T-cell (primary cell): ENCODE data around the gene SLC22A13. TPM values are rescaled to one million over a fixed set of nuclear protein-coding genes. Genes with fewer than 3 reads are reported as not detected.
"Not testable (repeated sequence)": the region's sequence is repeated elsewhere in the genome, so short reads cannot be mapped to it uniquely, and the experiment has no call there.

Experiments
- ATAC-seq, 4 experiments: fragments of 200-7000 bp in 3 of 4; fragments of 150-1000 bp in 1 of 4; cut with Tn5 transposase; replicated peaks in 1 of 4; 1 replicate in 3 of 4; 2 replicates in 1 of 4; pipeline ENCODE4 v1.10.0; 2021; ENCODE audit warnings: moderate library complexity in 3 of 4, mild to moderate bottlenecking in 2 of 4, moderate number of reproducible peaks in 1 of 4
- CTCF ChIA-PET, 2 donors: fragments of 300-600 bp; sonication (Branson Sonifier 250); formaldehyde crosslinking; loops; one replicate each; lab custom pipeline; 2022; ENCODE audit warnings: antibody characterized with exemption in 2 of 2; lab: Charles Lee
- POLR2A ChIA-PET, 2 donors: fragments of 300-600 bp; sonication (Branson Sonifier 250); formaldehyde crosslinking; loops; one replicate each; lab custom pipeline; 2022; ENCODE audit warnings: antibody characterized with exemption in 2 of 2; lab: Charles Lee
- DNase-seq, 35 experiments: peaks; one replicate each; pipeline versions ENCODE4 v3.0.0 to v3.0.0-alpha.2; 2013 to 2023
- H3K27ac ChIP-seq: one replicate; pipeline ENCODE4 v1.5.1; 2013; ENCODE audit warnings: low read length
- H3K27me3 ChIP-seq, 2 experiments: replicated peaks in 1 of 2; 1 replicate in 1 of 2; 2 replicates in 1 of 2; pipeline versions ENCODE4 v1.6.1 to v1.7.0; 2013; ENCODE audit warnings: low read length in 1 of 2, mixed read lengths in 1 of 2; ENCODE audit not compliant: control insufficient read depth in 2 of 2, insufficient read depth in 2 of 2; ENCODE audit errors: extremely low read depth in 1 of 2
- H3K36me3 ChIP-seq, 2 donors: 1 replicate in 1 of 2; 2 replicates in 1 of 2; pipeline versions ENCODE4 v1.6.1 to v1.7.0; 2013; ENCODE audit warnings: low read length in 1 of 2; ENCODE audit not compliant: control insufficient read depth in 2 of 2, insufficient read depth in 1 of 2; ENCODE audit errors: extremely low read depth in 1 of 2
- H3K4me1 ChIP-seq, 2 experiments: 1 replicate in 1 of 2; 2 replicates in 1 of 2; pipeline versions ENCODE4 v1.6.1 to v1.7.0; 2013; ENCODE audit warnings: low read length in 2 of 2, mixed read lengths in 1 of 2; ENCODE audit not compliant: insufficient read depth in 2 of 2, control insufficient read depth in 1 of 2; ENCODE audit errors: extremely low read depth in 1 of 2
- H3K4me3 ChIP-seq, 2 donors: 1 replicate in 1 of 2; 2 replicates in 1 of 2; pipeline versions ENCODE4 v1.5.1 to v1.7.0; 2013; ENCODE audit warnings: mild to moderate bottlenecking in 2 of 2, low read length in 1 of 2, moderate library complexity in 1 of 2; ENCODE audit not compliant: control insufficient read depth in 1 of 2; ENCODE audit errors: extremely low read depth in 1 of 2
- H3K9me3 ChIP-seq: 2 replicates; pipeline ENCODE4 v1.7.0; 2013
- H3K27ac Mint-ChIP-seq, 2 donors: one replicate each; pipeline ENCODE4 v1.8.0; 2020 to 2021; ENCODE audit warnings: mild to moderate bottlenecking in 2 of 2, mixed read lengths in 2 of 2
- H3K27me3 Mint-ChIP-seq, 2 donors: one replicate each; pipeline ENCODE4 v1.8.0; 2021 to 2022; ENCODE audit warnings: mixed read lengths in 2 of 2
- H3K36me3 Mint-ChIP-seq: one replicate; pipeline ENCODE4 v1.8.0; 2021; ENCODE audit warnings: mixed read lengths
- H3K4me1 Mint-ChIP-seq, 3 donors: one replicate each; pipeline ENCODE4 v1.8.0; 2020 to 2022; ENCODE audit warnings: mixed read lengths in 3 of 3, mild to moderate bottlenecking in 1 of 3
- H3K4me3 Mint-ChIP-seq, 3 donors: one replicate each; pipeline ENCODE4 v1.8.0; 2020 to 2022; ENCODE audit warnings: mild to moderate bottlenecking in 3 of 3, mixed read lengths in 3 of 3, moderate library complexity in 3 of 3
- H3K9me3 Mint-ChIP-seq, 3 donors: one replicate each; pipeline ENCODE4 v1.8.0; 2020 to 2022; ENCODE audit warnings: mixed read lengths in 3 of 3
- WGBS: methylation state at CpG from one replicate; pipeline ENCODE4 v1.1.5; 2013; ENCODE audit warnings: missing lambda C conversion rate; ENCODE audit not compliant: insufficient coverage; 5-methylcytosine and 5-hydroxymethylcytosine counted together
- total RNA-seq, 35 experiments: library from RNA in 6 of 35; stranded (reverse) in 6 of 35; fragments of 120-200 nt in 1 of 35; gene quantifications; one replicate each; pipeline versions ENCODE4 v1.2.1 to v1.2.4 and lab custom pipeline; 2013 to 2026

SLC22A13 gene
- total RNA-seq, 5 donors from 2014 or later (not counting 1 experiment from before 2014, with no cell fraction given) = 0.35 to 0.79 (median 0.68) TPM

DNA sequence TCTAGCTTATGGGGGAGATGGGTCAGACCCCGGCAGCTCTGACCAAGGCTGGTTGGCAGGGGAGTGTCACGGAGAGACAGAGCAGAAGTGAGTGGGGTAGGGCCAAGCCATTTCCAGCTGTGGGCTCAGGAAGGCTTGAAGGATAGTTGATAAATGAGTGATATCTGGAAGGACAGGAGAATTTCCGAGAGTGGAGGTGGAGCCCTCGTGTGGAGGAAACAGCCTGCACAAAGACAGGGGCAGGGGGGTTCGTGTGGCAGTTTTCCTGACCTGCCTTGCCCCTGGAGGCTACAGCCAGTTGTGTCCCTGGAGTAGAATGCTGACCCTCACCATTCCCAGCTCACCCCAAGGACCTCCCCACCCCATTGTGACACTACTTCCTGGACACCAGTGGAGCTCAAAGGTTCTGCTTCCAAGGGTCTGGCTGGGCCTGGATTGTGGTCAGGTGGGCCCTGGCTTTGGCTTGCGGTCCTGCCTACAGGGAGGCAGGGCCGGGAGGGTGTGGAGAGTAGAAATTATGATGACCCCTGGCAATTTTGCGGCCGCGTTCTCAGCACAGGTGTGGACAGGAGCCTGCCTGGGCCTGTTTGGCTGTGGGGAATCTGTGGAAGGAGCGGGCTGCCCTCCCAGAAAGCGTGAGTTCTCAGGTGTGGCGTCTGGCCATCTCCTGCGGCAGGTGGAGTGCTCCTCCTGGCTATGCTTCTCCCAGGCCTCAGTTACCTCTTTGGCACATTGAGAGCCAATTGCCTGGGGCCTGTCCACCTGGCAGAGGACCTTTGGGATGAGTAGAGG lies 16.5 kb downstream of the SLC22A13 start, which contains the start of gene SLC22A14:
Gene SLC22A14, plus strand, starts transcription at position 400 of the 792 bp plus-strand sequence. CDS start 23,733 bp downstream, outside the sequence.
- Mint-ChIP-seq H3K36me3 (peaks cover 15% of the 10 kb centered on the region), H3K27me3 (no peaks in the 10 kb centered on the region), H3K9me3 (no peaks in the 10 kb centered on the region), H3K27ac (no peak within 1 kb of the TSS), H3K4me1 (no peaks in the 10 kb centered on the region), H3K4me3 (no peak within 1 kb of the TSS)
- CTCF ChIA-PET = no interaction called here
- no peak within 1 kb of the TSS for H3K27ac ChIP-seq
- ATAC-seq = no peak
- no peaks in the 10 kb centered on the region for H3K36me3 ChIP-seq
- H3K4me3 ChIP-seq = no peak within 1 kb of the TSS
- POLR2A ChIA-PET = no interaction called here
- H3K4me1 ChIP-seq = no peaks in the 10 kb centered on the region
- no peaks in the 10 kb centered on the region for H3K27me3 ChIP-seq
- H3K9me3 ChIP-seq = no peaks in the 10 kb centered on the region
- WGBS = 98% methylated on average over 9 of the region's 14 CpGs
- no peak for DNase-seq

DNA sequence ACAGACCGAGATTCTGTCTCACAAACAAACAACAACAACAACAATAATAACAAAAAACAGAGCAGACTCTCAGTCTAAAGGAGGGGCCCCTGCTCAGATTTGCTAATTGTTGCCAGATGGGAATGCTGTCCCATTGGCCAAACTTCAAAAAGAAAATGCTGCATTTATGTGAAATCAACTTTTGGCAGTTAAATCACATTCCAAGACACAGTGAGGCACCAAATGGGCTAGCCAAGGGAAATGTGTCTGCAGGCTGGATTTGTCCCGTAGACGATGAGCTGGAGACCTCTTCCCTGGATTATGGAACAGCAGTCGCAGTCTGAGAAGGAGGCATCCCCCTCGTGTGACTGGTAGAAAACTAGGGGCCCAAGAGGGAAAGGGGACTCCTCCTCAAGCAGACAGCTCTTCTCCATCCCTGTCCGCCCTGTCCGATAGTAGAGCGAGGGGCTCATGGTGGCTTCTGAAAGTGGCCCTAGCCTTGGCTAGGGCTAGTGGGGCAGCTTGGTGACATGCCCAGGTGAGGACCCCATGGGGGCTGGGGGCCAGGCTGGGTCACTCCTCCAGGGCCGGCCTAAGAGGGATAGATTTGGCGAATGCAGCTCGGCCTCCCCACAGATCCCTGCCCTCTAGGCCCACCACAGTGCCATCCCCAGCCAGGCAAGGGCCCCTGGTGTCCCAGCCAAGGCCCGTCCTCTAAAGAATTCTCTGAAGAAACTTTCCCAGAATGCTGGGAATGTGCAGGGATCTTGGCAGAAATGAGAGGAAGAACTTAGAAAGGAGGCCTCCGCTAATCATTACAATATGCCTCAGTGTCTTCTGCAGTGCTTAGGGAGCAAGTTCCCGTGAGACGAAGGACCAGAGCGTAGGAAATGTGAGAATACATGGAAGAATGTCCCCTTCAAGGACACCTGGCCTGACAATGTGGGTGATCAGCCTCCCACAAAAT lies 18.5 kb downstream of the SLC22A13 start:
- H3K4me1 Mint-ChIP-seq = no peaks in the 10 kb centered on the region
- POLR2A ChIA-PET = no interaction called here
- 81% methylated on average over 5 of the region's 16 CpGs for WGBS

DNA sequence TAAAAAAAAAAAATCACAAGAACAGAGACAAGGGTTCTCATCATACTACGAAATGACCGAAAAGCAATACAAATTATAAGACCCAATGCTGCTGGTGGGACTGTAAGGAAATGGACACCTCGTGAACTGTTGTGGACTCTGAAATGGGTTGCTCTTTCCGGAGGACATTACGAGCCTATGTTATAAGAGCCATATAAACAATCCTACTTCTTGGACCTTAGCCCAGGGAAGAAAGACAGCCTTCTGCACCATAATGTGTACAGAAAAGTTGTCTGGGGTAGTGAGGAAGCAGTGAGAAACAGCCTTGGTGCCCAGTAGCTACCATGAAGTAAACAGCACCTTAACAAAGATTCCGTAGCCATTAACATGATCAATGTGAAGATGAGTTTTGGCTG lies 19.1 kb downstream of the SLC22A13 start:
- Histone ChIP-seq H3K36me3 (no peaks in the 10 kb centered on the region), H3K27ac (no peak overlapping the region), H3K27me3 (no peaks in the 10 kb centered on the region), H3K4me3 (no peak overlapping the region), H3K9me3 (no peaks in the 10 kb centered on the region), H3K4me1 (no peaks in the 10 kb centered on the region)
- H3K27ac Mint-ChIP-seq = no peak overlapping the region
- peaks cover 4% of the 10 kb centered on the region for H3K36me3 Mint-ChIP-seq
- no peaks in the 10 kb centered on the region for H3K4me1 Mint-ChIP-seq
- DNase-seq (no peak), ATAC-seq (no peak)
- no peak overlapping the region for H3K4me3 Mint-ChIP-seq
- H3K9me3 Mint-ChIP-seq = no peaks in the 10 kb centered on the region
- H3K27me3 Mint-ChIP-seq = peaks cover 0 to 1% of the 10 kb centered on the region in 2 donors
- ChIA-PET POLR2A (no interaction called here), CTCF (no interaction called here)
- 82% methylated on average over 2 of the region's 6 CpGs for WGBS

More for the DNA sequence above, 18.5 kb downstream of the SLC22A13 start:
- peaks cover 5% of the 10 kb centered on the region for H3K36me3 Mint-ChIP-seq
- H3K9me3 ChIP-seq = no peaks in the 10 kb centered on the region
- no peaks in the 10 kb centered on the region for H3K4me1 ChIP-seq
- H3K36me3 ChIP-seq = no peaks in the 10 kb centered on the region
- no peak for ATAC-seq
- CTCF ChIA-PET = no interaction called here
- no peak overlapping the region for H3K4me3 Mint-ChIP-seq
- no peaks in the 10 kb centered on the region for H3K27me3 ChIP-seq
- DNase-seq = no peak
- no peak overlapping the region for H3K27ac Mint-ChIP-seq
- no peaks in the 10 kb centered on the region for H3K9me3 Mint-ChIP-seq
- no peaks in the 10 kb centered on the region for H3K27me3 Mint-ChIP-seq
- H3K4me3 ChIP-seq = no peak overlapping the region
- no peak overlapping the region for H3K27ac ChIP-seq

DNA sequence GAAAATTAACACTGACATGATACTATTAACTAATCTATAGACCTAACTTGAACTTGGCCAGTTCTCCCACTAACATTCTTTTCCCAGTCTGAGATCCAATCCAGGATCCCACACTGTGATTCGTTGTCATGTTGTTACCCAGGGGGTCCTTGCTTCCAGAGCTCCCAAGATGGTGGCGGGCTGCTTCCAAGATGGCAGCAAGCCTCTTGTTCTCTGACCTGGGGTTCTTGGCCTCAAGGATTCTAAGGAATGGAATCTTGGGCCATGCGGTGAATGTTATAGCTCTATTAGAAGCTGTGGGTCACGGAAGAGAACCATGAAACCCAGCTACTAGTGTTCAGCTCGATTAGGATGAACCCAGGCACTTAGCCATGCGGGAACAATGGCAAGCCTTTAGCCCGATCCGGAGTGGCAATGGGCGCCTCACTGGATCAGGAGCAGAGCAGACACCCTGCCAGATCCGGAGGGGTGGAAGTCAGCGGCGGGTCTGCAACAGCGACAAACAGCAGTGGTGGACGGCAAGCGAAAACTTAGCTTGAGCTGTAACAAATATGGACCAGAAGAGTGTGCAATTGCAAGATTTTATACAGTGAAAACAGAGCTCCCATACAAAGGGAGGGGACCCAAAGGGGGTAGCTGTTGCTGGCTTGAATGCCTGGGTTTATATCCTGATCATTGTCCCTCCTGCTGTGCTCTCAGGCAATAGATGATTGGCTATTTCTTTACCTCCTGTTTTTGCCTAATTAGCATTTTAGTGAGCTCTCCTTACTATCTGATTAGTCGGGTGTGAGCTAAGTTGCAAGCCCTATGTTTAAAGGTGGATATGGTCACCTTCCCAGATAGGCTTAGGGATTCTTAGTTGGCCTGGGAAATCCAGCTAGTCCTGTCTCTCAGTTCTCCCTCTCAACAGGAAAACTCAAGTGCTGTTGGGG lies 23.9 kb downstream of the SLC22A13 start:
- H3K36me3 Mint-ChIP-seq, H3K4me1 Mint-ChIP-seq, H3K9me3 Mint-ChIP-seq, DNase-seq, H3K36me3 ChIP-seq, H3K27me3 ChIP-seq, H3K27ac ChIP-seq, H3K4me3 ChIP-seq, POLR2A ChIA-PET, H3K9me3 ChIP-seq, H3K4me1 ChIP-seq, H3K27ac Mint-ChIP-seq, H3K27me3 Mint-ChIP-seq, ATAC-seq: not testable (repeated sequence)
- 87% methylated on average over 12 of the region's 16 CpGs for WGBS
- peak overlapping the region in 1 of 3 donors; percentile 22 for H3K4me3 Mint-ChIP-seq
- CTCF ChIA-PET = interaction anchor here in 1 of 2 donors (0.5 kb wide), 1 partner anchor 42 kb away, joined by 8 read pairs; no protein-coding TSS in a partner anchor

DNA sequence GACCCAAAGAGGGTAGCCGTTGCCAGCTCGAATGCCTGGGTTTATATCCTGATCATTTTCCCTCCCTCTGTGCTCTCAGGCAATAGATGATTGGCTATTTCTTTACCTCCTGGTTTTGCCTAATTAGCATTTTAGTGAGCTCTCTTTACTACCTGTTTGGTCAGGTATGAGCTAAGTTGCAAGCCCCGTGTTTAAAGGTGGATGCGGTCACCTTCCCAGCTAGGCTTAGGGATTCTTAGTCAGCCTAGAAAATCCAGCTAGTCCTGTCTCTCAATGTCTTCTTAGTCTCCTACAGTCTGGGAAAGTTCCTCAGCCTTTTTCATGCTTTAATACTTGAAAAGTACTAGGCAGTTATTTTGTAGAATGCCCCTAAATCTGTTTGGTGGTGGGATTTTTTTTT lies 31.4 kb downstream of the SLC22A13 start:
- H3K36me3 ChIP-seq, H3K27me3 Mint-ChIP-seq, H3K9me3 ChIP-seq, DNase-seq, H3K9me3 Mint-ChIP-seq, H3K4me3 ChIP-seq, POLR2A ChIA-PET, H3K36me3 Mint-ChIP-seq, H3K27ac Mint-ChIP-seq, H3K4me3 Mint-ChIP-seq, H3K4me1 Mint-ChIP-seq, ATAC-seq, H3K4me1 ChIP-seq, H3K27me3 ChIP-seq, H3K27ac ChIP-seq: not testable (repeated sequence)
- CTCF ChIA-PET = interaction anchor here in 1 of 2 donors (1.4 kb wide), 1 partner anchor 180 kb away, joined by 4 read pairs; no protein-coding TSS in a partner anchor
- WGBS = 70% methylated on average over 2 of the region's 4 CpGs
